Right atrium auricular region (tissue), 2 donors: ENCODE results near the gene ADAD2. TPM values are rescaled to one million over a fixed set of nuclear protein-coding genes. Genes with fewer than 3 reads are reported as not detected.

Experiments
- DNase-seq: peaks from one replicate; pipeline ENCODE4 v3.0.0-alpha.2; 2019; ENCODE audit warnings: low spot score
- H3K27ac ChIP-seq, 2 donors: fragments of 200-600 bp; sonication (generic); 1 replicate in 1 of 2; 2 replicates in 1 of 2; pipeline ENCODE4 v1.5.1; 2016 to 2019
- H3K27me3 ChIP-seq, 2 donors: fragments of 200-600 bp; sonication (generic); one replicate each; pipeline versions ENCODE4 v1.5.1 to v1.6.0; 2017 to 2019
- H3K36me3 ChIP-seq: fragments of 200-600 bp; sonication (generic); one replicate; pipeline ENCODE4 v1.5.1; 2016
- H3K4me1 ChIP-seq, 2 donors: fragments of 200-600 bp; sonication (generic); one replicate each; pipeline versions ENCODE4 v1.5.1 to v1.6.0; 2017 to 2019
- H3K4me3 ChIP-seq, 2 donors: fragments of 200-600 bp; sonication (generic); 1 replicate in 1 of 2; 2 replicates in 1 of 2; pipeline ENCODE4 v1.5.1; 2017 to 2019; ENCODE audit warnings: mild to moderate bottlenecking in 1 of 2, moderate library complexity in 1 of 2
- H3K9me3 ChIP-seq, 2 donors: fragments of 200-600 bp; sonication (generic); one replicate each; pipeline ENCODE4 v1.5.1; 2019
- CTCF ChIP-seq, 2 donors: fragments of 200-600 bp; sonication (generic); IDR thresholded peaks; one replicate each; pipeline ENCODE4 v1.5.1; 2019; ENCODE audit warnings: antibody characterized with exemption in 2 of 2
- total RNA-seq, 2 donors: library from RNA; depleted of rRNA; stranded (reverse); fragments of >200 nt; gene quantifications; one replicate each; pipeline ENCODE4 v1.1.0, GENCODE V29; 2016

The ADAD2 gene
- total RNA-seq, 2 donors from 2014 or later, result 0.19 TPM; not detected in 1

- H3K9me3 ChIP-seq, result no peaks in the 10 kb centered on the region
- no peaks in the 10 kb centered on the region for H3K27me3 ChIP-seq
- peaks cover 0 to 61% of the 10 kb centered on the region in 2 donors for H3K4me1 ChIP-seq
- TF ChIP-seq CTCF (IDR thresholded peaks at IDR 0.05), result no peak
- peaks cover 47% of the 10 kb centered on the region for H3K36me3 ChIP-seq
- no peak overlapping the region for H3K4me3 ChIP-seq
- H3K27ac ChIP-seq, result peak overlapping the region in 1 of 2 donors; percentile 65
- DNase-seq, result no peak
Measured at GRCh38 chr16:84178146-84178765, 12.7 kb upstream of the ADAD2 start.

GRCh38 chr16:84178892-84179611, 11.9 kb upstream of the ADAD2 start:
- Histone ChIP-seq H3K36me3 (peaks cover 53% of the 10 kb centered on the region), H3K27ac (peak overlapping the region in 1 of 2 donors; percentile 65), H3K4me3 (no peak overlapping the region), H3K27me3 (no peaks in the 10 kb centered on the region), H3K4me1 (peaks cover 0 to 68% of the 10 kb centered on the region in 2 donors), H3K9me3 (no peaks in the 10 kb centered on the region)
- no peak for TF ChIP-seq CTCF (IDR thresholded peaks at IDR 0.05)
- no peak for DNase-seq

- no peaks in the 10 kb centered on the region for H3K9me3 ChIP-seq
- peak overlapping the region in 1 of 2 donors; percentile 65 for H3K27ac ChIP-seq
- DNase-seq, result no peak
- TF ChIP-seq CTCF (IDR thresholded peaks at IDR 0.05), result no peak
- no peak overlapping the region for H3K4me3 ChIP-seq
- H3K4me1 ChIP-seq, result peaks cover 0 to 64% of the 10 kb centered on the region in 2 donors
- peaks cover 53% of the 10 kb centered on the region for H3K36me3 ChIP-seq
- no peaks in the 10 kb centered on the region for H3K27me3 ChIP-seq
Measured at GRCh38 chr16:84179612-84180320, 11.2 kb upstream of the ADAD2 start.

GRCh38 chr16:84180519-84181140, 10.3 kb upstream of the ADAD2 start:
- H3K9me3 ChIP-seq, result no peaks in the 10 kb centered on the region
- DNase-seq, result no peak
- peaks cover 0 to 60% of the 10 kb centered on the region in 2 donors for H3K4me1 ChIP-seq
- H3K27me3 ChIP-seq, result no peaks in the 10 kb centered on the region
- peaks cover 53% of the 10 kb centered on the region for H3K36me3 ChIP-seq
- H3K27ac ChIP-seq, result peak overlapping the region in 1 of 2 donors; percentile 65
- H3K4me3 ChIP-seq, result no peak overlapping the region
- no peak for TF ChIP-seq CTCF (IDR thresholded peaks at IDR 0.05)

GRCh38 chr16:84181144-84181915, 9.6 kb upstream of the ADAD2 start:
- no peaks in the 10 kb centered on the region for H3K9me3 ChIP-seq
- H3K27ac ChIP-seq, result peak overlapping the region in 1 of 2 donors; percentile 35
- H3K4me3 ChIP-seq, result no peak overlapping the region
- H3K27me3 ChIP-seq, result no peaks in the 10 kb centered on the region
- no peak for TF ChIP-seq CTCF (IDR thresholded peaks at IDR 0.05)
- peaks cover 0 to 60% of the 10 kb centered on the region in 2 donors for H3K4me1 ChIP-seq
- no peak for DNase-seq
- H3K36me3 ChIP-seq, result peaks cover 53% of the 10 kb centered on the region
